Endothelial cell of umbilical vein (primary cell): ENCODE measurements around the gene BLOC1S3. TPM values are rescaled to one million over a fixed set of nuclear protein-coding genes. Genes with fewer than 3 reads are reported as not detected.

Experiments
- BruUV-seq: library from RNA; stranded (reverse); fragments of 400-500 nt; replicated peaks from 2 replicates; lab custom pipeline; 2021; lab: Mats Ljungman, UMichigan
- CTCF ChIA-PET: fragments of 300-600, 350-600 bp; sonication (Branson Sonifier 250); formaldehyde crosslinking; loops from one replicate; lab custom pipeline; 2021; ENCODE audit warnings: antibody characterized with exemption, inconsistent platforms; lab: Charles Lee
- POLR2A ChIA-PET: fragments of 300-600, 350-600 bp; sonication (Branson Sonifier 250); formaldehyde crosslinking; loops from one replicate; lab custom pipeline; 2021; ENCODE audit warnings: antibody characterized with exemption, inconsistent platforms; lab: Charles Lee
- DNase-seq: peaks from one replicate; pipeline ENCODE4 v3.0.0-alpha.2; 2011; ENCODE audit warnings: low read depth, low spot score
- FAIRE-seq: peaks from 2 replicates; lab custom pipeline; 2011; peaks lifted over from hg19 to GRCh38; lab: Jason Lieb, UNC
- H2AFZ ChIP-seq: 2 replicates; pipeline ENCODE4 v1.6.0; 2012; ENCODE audit warnings: low read depth, low read length, control low read depth, inconsistent platforms
- H3K27ac ChIP-seq: 2 replicates; pipeline ENCODE4 v1.5.1; 2011; ENCODE audit warnings: low read depth, mild to moderate bottlenecking, control low read depth, low read length, moderate library complexity; ENCODE audit not compliant: insufficient read depth
- H3K27me3 ChIP-seq, 2 experiments: 2 replicates each; pipeline versions ENCODE4 v1.6.0 to v1.6.1; 2011; ENCODE audit warnings: low read length in 2 of 2, mixed read lengths in 1 of 2; ENCODE audit not compliant: control insufficient read depth in 2 of 2, insufficient read depth in 2 of 2
- H3K36me3 ChIP-seq, 2 experiments: 2 replicates in 1 of 2; 3 replicates in 1 of 2; pipeline ENCODE4 v1.5.1; 2011; ENCODE audit warnings: low read length in 2 of 2, mild to moderate bottlenecking in 1 of 2, moderate library complexity in 1 of 2; ENCODE audit not compliant: control insufficient read depth in 2 of 2, insufficient read depth in 2 of 2; ENCODE audit errors: extremely low read depth in 1 of 2
- H3K4me1 ChIP-seq: 3 replicates; pipeline ENCODE4 v1.5.1; 2011; ENCODE audit warnings: mild to moderate bottlenecking, low read length; ENCODE audit not compliant: control insufficient read depth, insufficient read depth; ENCODE audit errors: extremely low read depth
- H3K4me2 ChIP-seq: 2 replicates; pipeline ENCODE4 v1.6.1; 2011; ENCODE audit warnings: low read length, control low read depth, mixed read lengths; ENCODE audit not compliant: insufficient read depth
- H3K4me3 ChIP-seq, 3 experiments: fragments of 200-600 bp in 1 of 3; sonication (generic), shearing (Covaris generic) in 1 of 3; replicated peaks in 1 of 3; 2 replicates each; pipeline ENCODE4 v1.5.1; 2011 to 2016; ENCODE audit warnings: control low read depth in 3 of 3, low read length in 3 of 3, mild to moderate bottlenecking in 2 of 3, inconsistent platforms in 1 of 3, low read depth in 1 of 3, moderate library complexity in 1 of 3; ENCODE audit not compliant: insufficient read depth in 1 of 3
- H3K79me2 ChIP-seq: 2 replicates; pipeline ENCODE4 v1.6.0; 2012; ENCODE audit warnings: low read length, inconsistent platforms; ENCODE audit not compliant: control insufficient read depth, insufficient read depth
- H3K9ac ChIP-seq: replicated peaks from 2 replicates; pipeline ENCODE3; 2011; ENCODE audit warnings: low read length, control low read depth; ENCODE audit not compliant: insufficient read depth; ENCODE audit errors: extremely low read depth
- H3K9me1 ChIP-seq: replicated peaks from 3 replicates; pipeline ENCODE4 v1.6.0; 2011; ENCODE audit warnings: mild to moderate bottlenecking, low read length; ENCODE audit not compliant: control insufficient read depth, insufficient read depth; ENCODE audit errors: extremely low read depth
- H3K9me3 ChIP-seq: replicated peaks from 2 replicates; pipeline ENCODE4 v1.5.1; 2012; ENCODE audit warnings: low read length, inconsistent platforms; ENCODE audit not compliant: control insufficient read depth, insufficient read depth
- H4K20me1 ChIP-seq: replicated peaks from 2 replicates; pipeline ENCODE3; 2011; ENCODE audit warnings: mild to moderate bottlenecking, low read length; ENCODE audit not compliant: control insufficient read depth, insufficient read depth; ENCODE audit errors: extremely low read depth
- EZH2 ChIP-seq: IDR thresholded peaks from 2 replicates; pipeline ENCODE4 v1.6.1; 2012; ENCODE audit warnings: borderline replicate concordance, low read depth, mild to moderate bottlenecking, moderate library complexity, low read length, inconsistent platforms; ENCODE audit not compliant: severe bottlenecking
- FOS ChIP-seq: IDR thresholded peaks from 2 replicates; pipeline ENCODE4 v1.6.1; 2011; ENCODE audit warnings: mild to moderate bottlenecking, low read length, moderate library complexity, borderline replicate concordance; ENCODE audit not compliant: insufficient read depth
- GATA2 ChIP-seq: IDR thresholded peaks from 2 replicates; pipeline ENCODE4 v1.7.0; 2011; ENCODE audit warnings: low read depth, mild to moderate bottlenecking, moderate library complexity, mixed read lengths, low read length; ENCODE audit not compliant: insufficient read length, insufficient read depth
- JUN ChIP-seq: IDR thresholded peaks from 2 replicates; pipeline ENCODE4 v1.6.1; 2011; ENCODE audit warnings: borderline replicate concordance, low read depth; ENCODE audit not compliant: insufficient read length, insufficient read depth
- MYC ChIP-seq: IDR thresholded peaks from one replicate; pipeline ENCODE4 v1.6.1; 2011; ENCODE audit warnings: mild to moderate bottlenecking, low read depth, low read length
- POLR2A ChIP-seq: IDR thresholded peaks from 2 replicates; pipeline ENCODE4 v1.6.1; 2012; ENCODE audit warnings: low read depth, mild to moderate bottlenecking, control low read depth, low read length
- POLR2AphosphoS5 ChIP-seq: IDR thresholded peaks from 2 replicates; pipeline ENCODE4 v1.6.1; 2012; ENCODE audit warnings: low read depth, mild to moderate bottlenecking, control low read depth, low read length, moderate library complexity; ENCODE audit not compliant: insufficient read depth
- dilution Hi-C: fragments of 300-500 bp; cut with MboI; formaldehyde crosslinking; loops from one replicate; pipeline ENCODE4 v1.15.0; 2019; ENCODE audit warnings: low sequenced_read_pairs; ENCODE audit not compliant: extremely low pct_ligation_motif_present
- intact Hi-C: fragments of 100-400 bp; cut with micrococcal nuclease; formaldehyde crosslinking; loops from one replicate; pipeline ENCODE4 v1.10.0; 2022
- polyA plus RNA-seq, 4 experiments: library from polyadenylated mRNA; depleted of rRNA in 3 of 4; stranded (reverse) in 3 of 4; unstranded in 1 of 4; fragments of >200 nt; gene quantifications; 2 replicates each; pipeline versions ENCODE4 v1.2.1 to v1.2.3, GENCODE V29; 2011 to 2012; ENCODE audit warnings: missing spikeins in 1 of 4
- total RNA-seq: library from RNA; stranded (reverse); gene quantifications from 2 replicates; pipeline ENCODE4 v1.2.3, GENCODE V29; 2021
- TF ChIP-seq, protein P1 (sequence below), 2 donors: IDR thresholded peaks; 1 replicate in 1 of 2; 2 replicates in 1 of 2; pipeline ENCODE4 v1.5.1; 2011; ENCODE audit warnings: low read length in 2 of 2, mild to moderate bottlenecking in 2 of 2, moderate library complexity in 2 of 2, control low read depth in 1 of 2, inconsistent platforms in 1 of 2, low read depth in 1 of 2; ENCODE audit not compliant: insufficient read depth in 1 of 2; ENCODE audit errors: extremely low read depth in 1 of 2
- TF ChIP-seq, protein P2 (sequence below): IDR thresholded peaks from 2 replicates; pipeline ENCODE4 v1.6.1; 2011; ENCODE audit not compliant: insufficient read depth, insufficient read length

BLOC1S3 gene
- total and polyA plus RNA-seq, 2 donors (not counting 3 experiments of a cell fraction or from before 2014, with no cell fraction given): 13.6 to 17.4 TPM

DNA sequence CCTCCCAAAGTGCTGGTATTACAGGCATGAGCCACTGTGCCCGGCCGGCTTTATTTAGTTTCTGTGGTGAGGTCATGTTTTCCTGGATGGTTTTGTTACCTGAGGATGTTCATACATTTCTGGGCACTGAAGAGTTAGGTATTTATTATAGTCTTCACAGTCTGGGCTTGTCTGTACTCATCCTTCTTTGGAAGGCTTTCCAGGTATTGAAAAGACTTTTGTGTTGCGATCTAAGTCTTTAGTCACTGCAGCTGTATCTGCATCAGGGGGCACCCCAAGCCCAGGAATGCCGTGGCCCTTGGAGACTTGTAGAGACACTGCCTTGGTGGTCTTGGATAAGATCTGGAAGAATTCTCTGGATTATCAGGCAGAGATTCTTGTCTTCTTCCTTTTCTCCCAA lies 12.8 kb downstream of the BLOC1S3 start:
- H4K20me1 ChIP-seq: no peaks in the 10 kb centered on the region
- ChIA-PET CTCF (interaction anchor here (0.6 kb wide), 1 partner anchor 126 kb away, joined by 3 read pairs; no protein-coding TSS in a partner anchor), POLR2A (no interaction called here)
- peaks cover 5% of the 10 kb centered on the region for H3K4me1 ChIP-seq
- no peaks in the 10 kb centered on the region for H3K79me2 ChIP-seq
- no peaks in the 10 kb centered on the region for H3K9me1 ChIP-seq
- no peak for DNase-seq
- dilution Hi-C loops: no loop called here
- no peak overlapping the region for H2AFZ ChIP-seq
- no peak for FAIRE-seq
- no peak overlapping the region for H3K4me2 ChIP-seq
- no peak overlapping the region for H3K4me3 ChIP-seq
- no peak overlapping the region for H3K9ac ChIP-seq
- TF ChIP-seq POLR2A: no peak
- no peak for TF ChIP-seq MYC
- TF ChIP-seq, protein P1, sequence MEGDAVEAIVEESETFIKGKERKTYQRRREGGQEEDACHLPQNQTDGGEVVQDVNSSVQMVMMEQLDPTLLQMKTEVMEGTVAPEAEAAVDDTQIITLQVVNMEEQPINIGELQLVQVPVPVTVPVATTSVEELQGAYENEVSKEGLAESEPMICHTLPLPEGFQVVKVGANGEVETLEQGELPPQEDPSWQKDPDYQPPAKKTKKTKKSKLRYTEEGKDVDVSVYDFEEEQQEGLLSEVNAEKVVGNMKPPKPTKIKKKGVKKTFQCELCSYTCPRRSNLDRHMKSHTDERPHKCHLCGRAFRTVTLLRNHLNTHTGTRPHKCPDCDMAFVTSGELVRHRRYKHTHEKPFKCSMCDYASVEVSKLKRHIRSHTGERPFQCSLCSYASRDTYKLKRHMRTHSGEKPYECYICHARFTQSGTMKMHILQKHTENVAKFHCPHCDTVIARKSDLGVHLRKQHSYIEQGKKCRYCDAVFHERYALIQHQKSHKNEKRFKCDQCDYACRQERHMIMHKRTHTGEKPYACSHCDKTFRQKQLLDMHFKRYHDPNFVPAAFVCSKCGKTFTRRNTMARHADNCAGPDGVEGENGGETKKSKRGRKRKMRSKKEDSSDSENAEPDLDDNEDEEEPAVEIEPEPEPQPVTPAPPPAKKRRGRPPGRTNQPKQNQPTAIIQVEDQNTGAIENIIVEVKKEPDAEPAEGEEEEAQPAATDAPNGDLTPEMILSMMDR (IDR thresholded peaks at IDR 0.05; ENCODE audit: extremely low read depth in 1 of 2, insufficient read depth in 1 of 2, low read depth in 1 of 2, low read length in 2 of 2): no peak
- no peak for TF ChIP-seq JUN
- TF ChIP-seq, protein P2, sequence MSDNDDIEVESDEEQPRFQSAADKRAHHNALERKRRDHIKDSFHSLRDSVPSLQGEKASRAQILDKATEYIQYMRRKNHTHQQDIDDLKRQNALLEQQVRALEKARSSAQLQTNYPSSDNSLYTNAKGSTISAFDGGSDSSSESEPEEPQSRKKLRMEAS: no peak
- no peak for TF ChIP-seq FOS
- TF ChIP-seq POLR2AphosphoS5: no peak
- TF ChIP-seq GATA2: no peak
- TF ChIP-seq EZH2: no peak
- H3K27ac ChIP-seq: no peak overlapping the region
- H3K27me3 ChIP-seq: no peaks in the 10 kb centered on the region
- no peaks in the 10 kb centered on the region for H3K36me3 ChIP-seq
- no TSS peak for BruUV-seq
- intact Hi-C loops: no loop called here
- no peaks in the 10 kb centered on the region for H3K9me3 ChIP-seq
